Urinary bladder (tissue), 4 donors: ENCODE data around the gene CEMIP2. TPM values are rescaled to one million over a fixed set of nuclear protein-coding genes. Genes with fewer than 3 reads are reported as not detected.

Experiments
- DNase-seq: peaks from one replicate; pipeline ENCODE4 v3.0.0-alpha.2; 2015; ENCODE audit errors: extremely low spot score
- H3K27ac ChIP-seq: one replicate; pipeline ENCODE4 v1.5.1; 2013; ENCODE audit warnings: low read depth, mild to moderate bottlenecking, moderate library complexity
- H3K36me3 ChIP-seq: one replicate; pipeline ENCODE4 v1.6.1; 2013; ENCODE audit warnings: mild to moderate bottlenecking, moderate library complexity; ENCODE audit not compliant: insufficient read depth
- H3K4me1 ChIP-seq: one replicate; pipeline ENCODE4 v1.6.1; 2013; ENCODE audit warnings: mild to moderate bottlenecking, moderate library complexity; ENCODE audit not compliant: insufficient read depth
- H3K4me3 ChIP-seq: one replicate; pipeline ENCODE4 v1.5.1; 2013; ENCODE audit warnings: low read depth, low read length
- WGBS: extraction: QIAGEN DNeasy Blood & Tissue Kit; methylation state at CpG from one replicate; pipeline ENCODE4 v1.1.7; 2013; 5-methylcytosine and 5-hydroxymethylcytosine counted together
- polyA plus RNA-seq: library from polyadenylated mRNA; stranded (reverse); fragments of 200-250 nt; gene quantifications from one replicate; pipeline ENCODE4 v1.2.3, GENCODE V29; 2013
- total RNA-seq: library from RNA; depleted of rRNA; stranded (reverse); fragments of >200 nt; gene quantifications from one replicate; pipeline ENCODE4 v1.2.3, GENCODE V29; 2014
- donor health status: healthy with polysubstance abuse.
- donor health status: healthy.

Gene CEMIP2
- total and polyA plus RNA-seq, 2 donors, result 17.5 to 62.5 TPM

DNA sequence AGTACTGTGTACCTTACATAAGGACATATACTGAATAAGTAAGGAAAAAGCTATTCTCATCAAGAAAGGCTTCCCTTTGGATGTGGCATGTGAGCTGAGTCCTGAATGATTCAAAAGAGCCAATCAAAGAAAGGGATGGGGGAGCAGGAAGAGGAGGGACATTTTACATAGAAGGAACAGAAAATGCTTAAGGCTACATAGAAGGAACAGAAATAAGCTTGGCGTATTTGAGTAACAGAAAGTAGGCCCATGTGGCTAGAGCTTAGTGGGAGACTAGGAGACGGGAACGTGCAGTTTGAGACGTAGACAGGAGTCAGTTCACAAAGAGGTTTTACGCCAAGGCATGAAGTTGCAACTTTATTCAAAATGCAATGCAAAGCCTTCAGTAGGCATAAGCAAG is 126.3 kb downstream of the CEMIP2 start:
- Histone ChIP-seq H3K27ac (no peak overlapping the region), H3K4me3 (no peak overlapping the region), H3K4me1 (no peaks in the 10 kb centered on the region), H3K36me3 (no peaks in the 10 kb centered on the region)
- no peak for DNase-seq
- 89% methylated on average over 5 of the region's 5 CpGs for WGBS

DNA sequence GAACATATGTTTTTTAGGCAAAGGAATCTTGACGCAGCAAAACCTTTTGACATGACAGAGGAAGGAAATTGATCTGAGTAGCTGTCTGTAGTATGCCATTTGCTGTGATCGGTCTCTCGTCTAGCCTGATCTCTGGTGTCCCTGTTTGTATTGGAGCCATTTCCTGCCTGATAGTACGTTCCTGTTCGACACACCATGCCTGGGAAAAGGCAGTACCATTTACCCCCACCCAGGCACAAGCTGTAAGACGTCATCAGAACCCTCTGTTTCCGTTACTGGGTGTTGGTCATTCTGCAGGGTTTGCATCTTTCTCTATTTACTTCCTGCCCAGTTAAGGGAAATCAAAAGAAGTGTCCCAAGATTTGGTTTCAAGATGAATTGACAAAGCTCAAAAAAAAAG is 129.7 kb downstream of the CEMIP2 start:
- WGBS, result 51% methylated on average over 7 of the region's 7 CpGs
- Histone ChIP-seq H3K4me3 (no peak overlapping the region), H3K4me1 (no peaks in the 10 kb centered on the region), H3K36me3 (no peaks in the 10 kb centered on the region), H3K27ac (no peak overlapping the region)
- DNase-seq, result no peak

DNA sequence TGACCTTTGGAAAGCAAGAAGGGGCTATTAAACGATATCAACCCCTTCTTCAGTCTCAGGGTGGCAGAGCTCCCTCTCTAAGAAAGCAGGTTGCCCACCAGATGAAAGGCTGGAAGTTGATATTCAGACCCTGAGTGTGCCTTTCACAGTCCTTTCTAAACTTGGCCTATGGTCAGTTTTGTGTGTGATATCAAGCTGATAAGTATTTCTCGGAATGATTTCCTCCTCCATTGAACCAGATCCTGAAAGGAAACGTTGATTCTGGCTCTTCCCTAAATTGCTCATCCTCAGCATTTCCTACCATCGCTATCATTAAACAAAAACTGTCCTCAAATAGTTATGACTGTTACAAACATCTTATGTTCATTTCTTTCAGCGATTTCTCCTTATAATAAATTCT is 130.4 kb downstream of the CEMIP2 start:
- no peak for DNase-seq
- Histone ChIP-seq H3K4me3 (no peak overlapping the region), H3K27ac (no peak overlapping the region), H3K36me3 (no peaks in the 10 kb centered on the region), H3K4me1 (no peaks in the 10 kb centered on the region)
- WGBS, result 49% methylated on average over 5 of the region's 5 CpGs

DNA sequence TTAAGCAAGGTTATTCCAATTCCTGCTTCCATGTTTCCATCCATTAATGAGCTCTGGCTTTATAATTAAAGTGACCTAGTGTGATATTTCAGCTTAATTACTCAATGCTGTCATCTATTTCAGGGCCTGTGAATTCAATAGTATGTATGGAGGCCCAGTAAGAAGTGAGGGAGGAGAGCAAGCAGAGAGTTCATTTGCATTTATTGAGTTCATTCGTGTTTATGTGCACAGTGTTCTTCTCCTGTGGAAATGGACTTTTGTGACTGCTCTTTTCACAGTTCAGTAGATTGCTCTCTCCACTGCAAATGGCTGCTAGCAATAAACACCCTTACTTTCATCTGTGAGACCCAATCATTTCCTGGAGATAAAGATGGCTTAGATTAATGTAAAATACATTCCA is 130.9 kb downstream of the CEMIP2 start:
- Histone ChIP-seq H3K4me3 (no peak overlapping the region), H3K27ac (no peak overlapping the region), H3K4me1 (no peaks in the 10 kb centered on the region), H3K36me3 (no peaks in the 10 kb centered on the region)
- DNase-seq, result no peak
- 28% methylated on average over 1 of the region's 1 CpG for WGBS

DNA sequence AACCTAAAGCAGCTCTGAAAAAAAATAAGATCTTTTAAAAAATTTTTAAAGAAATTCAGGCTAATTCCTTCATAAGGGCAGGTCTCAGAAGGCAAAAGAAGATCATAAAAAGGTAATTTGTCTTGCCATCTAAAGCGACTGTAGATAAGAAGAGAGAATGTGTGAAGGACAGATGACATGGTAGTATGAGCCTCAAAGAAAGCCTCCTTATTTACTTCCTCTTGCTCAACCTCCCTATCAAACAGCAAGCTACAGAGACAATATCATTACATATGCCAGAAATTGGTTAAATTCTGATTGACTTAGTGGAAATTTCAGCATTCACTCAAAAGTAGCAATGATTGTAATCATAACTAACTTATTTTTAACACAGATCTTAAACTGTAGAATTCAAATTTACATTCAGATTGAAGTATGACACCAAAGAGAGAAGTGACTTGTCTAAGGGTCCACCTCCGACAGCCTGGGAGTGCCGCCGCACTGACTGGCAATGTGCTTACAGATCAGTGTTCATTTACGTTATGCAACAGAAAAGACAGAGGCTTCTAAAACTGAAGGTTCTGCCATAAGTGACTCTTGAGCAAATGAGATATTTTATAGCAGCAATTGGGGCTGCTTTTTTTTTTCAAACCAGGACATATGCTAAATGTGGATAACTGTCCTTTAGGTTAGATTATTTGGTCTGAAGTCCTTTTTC is 132.0 kb downstream of the CEMIP2 start:
- DNase-seq, result no peak
- WGBS, result 91% methylated on average over 5 of the region's 5 CpGs
- Histone ChIP-seq H3K4me1 (no peaks in the 10 kb centered on the region), H3K4me3 (no peak overlapping the region), H3K27ac (no peak overlapping the region), H3K36me3 (no peaks in the 10 kb centered on the region)

DNA sequence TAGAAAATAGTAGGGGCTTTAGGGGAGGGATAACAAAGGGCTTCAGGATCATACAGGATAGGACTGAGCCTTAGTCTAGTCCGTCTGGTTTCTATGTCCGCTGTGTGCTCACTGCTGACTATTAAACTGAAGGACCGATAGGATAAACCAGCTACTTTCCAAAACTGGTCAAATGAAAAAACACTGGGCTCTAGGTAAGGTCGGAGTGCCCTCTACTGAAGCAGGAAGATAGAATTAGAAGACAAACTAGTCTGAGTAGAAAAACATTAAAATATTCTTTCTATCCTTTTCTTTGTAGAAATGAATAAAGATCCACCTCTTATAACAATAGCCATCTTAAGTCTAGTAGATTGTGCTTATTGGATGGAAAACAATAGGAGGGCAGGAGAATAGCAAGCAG is 133.6 kb downstream of the CEMIP2 start:
- Histone ChIP-seq H3K36me3 (no peaks in the 10 kb centered on the region), H3K4me3 (no peak overlapping the region), H3K4me1 (no peaks in the 10 kb centered on the region), H3K27ac (no peak overlapping the region)
- no peak for DNase-seq
- WGBS, result 62% methylated on average over 4 of the region's 4 CpGs

Other genes with a start within 250 kb of the CEMIP2 start
- gene ABHD17B, start 142.7 kb upstream of the CEMIP2 start, total RNA-seq, result 46.6 TPM
- gene ABHD17B, start 142.7 kb upstream of the CEMIP2 start, polyA plus RNA-seq, result 11.7 TPM
- 29.8 TPM for gene C9orf85, start 143.1 kb upstream of the CEMIP2 start, total RNA-seq
- gene C9orf85, start 143.1 kb upstream of the CEMIP2 start, polyA plus RNA-seq, result 11.1 TPM